B cell (primary cell): Measurements from ENCODE around the gene FAM124A.

Experiments
- EZH2 ChIP-seq: IDR thresholded peaks from 2 replicates; pipeline ENCODE4 v1.6.1; 2012; ENCODE audit warnings: borderline replicate concordance, low read depth, mild to moderate bottlenecking, moderate library complexity, low read length; ENCODE audit not compliant: insufficient read depth, poor library complexity, severe bottlenecking
- TF ChIP-seq, protein P1 (sequence below): fragments of 200-600 bp; IDR thresholded peaks from one replicate; pipeline ENCODE4 v1.8.0; 2022; ENCODE audit warnings: antibody characterized with exemption, mild to moderate bottlenecking

GRCh38 chr13:51330791-51331190, 108.6 kb downstream of the FAM124A start:
- TF ChIP-seq, protein P1, sequence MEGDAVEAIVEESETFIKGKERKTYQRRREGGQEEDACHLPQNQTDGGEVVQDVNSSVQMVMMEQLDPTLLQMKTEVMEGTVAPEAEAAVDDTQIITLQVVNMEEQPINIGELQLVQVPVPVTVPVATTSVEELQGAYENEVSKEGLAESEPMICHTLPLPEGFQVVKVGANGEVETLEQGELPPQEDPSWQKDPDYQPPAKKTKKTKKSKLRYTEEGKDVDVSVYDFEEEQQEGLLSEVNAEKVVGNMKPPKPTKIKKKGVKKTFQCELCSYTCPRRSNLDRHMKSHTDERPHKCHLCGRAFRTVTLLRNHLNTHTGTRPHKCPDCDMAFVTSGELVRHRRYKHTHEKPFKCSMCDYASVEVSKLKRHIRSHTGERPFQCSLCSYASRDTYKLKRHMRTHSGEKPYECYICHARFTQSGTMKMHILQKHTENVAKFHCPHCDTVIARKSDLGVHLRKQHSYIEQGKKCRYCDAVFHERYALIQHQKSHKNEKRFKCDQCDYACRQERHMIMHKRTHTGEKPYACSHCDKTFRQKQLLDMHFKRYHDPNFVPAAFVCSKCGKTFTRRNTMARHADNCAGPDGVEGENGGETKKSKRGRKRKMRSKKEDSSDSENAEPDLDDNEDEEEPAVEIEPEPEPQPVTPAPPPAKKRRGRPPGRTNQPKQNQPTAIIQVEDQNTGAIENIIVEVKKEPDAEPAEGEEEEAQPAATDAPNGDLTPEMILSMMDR, result no peak
- TF ChIP-seq EZH2, result no peak
